Gastroesophageal sphincter (tissue), 3 donors: Measurements from ENCODE around the gene TMEM203.

ENCODE experiments used
- CTCF ChIP-seq, 4 experiments: fragments of 200-600 bp in 2 of 4; fragments of 450-650 bp in 2 of 4; sonication (generic) in 1 of 4; IDR thresholded peaks; one replicate each; pipeline ENCODE4 v1.5.1; 2017 to 2019; ENCODE audit warnings: antibody characterized with exemption in 4 of 4, mild to moderate bottlenecking in 2 of 4, moderate library complexity in 2 of 4
- POLR2A ChIP-seq, 2 donors: fragments of 450-650 bp; IDR thresholded peaks; one replicate each; pipeline ENCODE4 v1.6.1; 2017; ENCODE audit warnings: antibody characterized with exemption in 2 of 2, mild to moderate bottlenecking in 2 of 2, moderate library complexity in 1 of 2
- POLR2AphosphoS5 ChIP-seq: sonication (generic); formaldehyde crosslinking; IDR thresholded peaks from one replicate; pipeline ENCODE4 v1.6.1; 2017; ENCODE audit warnings: antibody characterized with exemption

GRCh38 chr9:137236936-137237421, 31.5 kb upstream of the TMEM203 start:
- no peak for TF ChIP-seq CTCF (IDR thresholded peaks at IDR 0.05)
- TF ChIP-seq POLR2A (IDR thresholded peaks at IDR 0.05): no peak
- TF ChIP-seq POLR2AphosphoS5: no peak
